Hematopoietic multipotent progenitor cell treated with erythropoietin and hydrocortisone succinate and interleukin-3 and kit ligand, for 15 days (in vitro differentiated cells): Measurements from ENCODE around the gene PLXNB1.

Source experiments
- DNase-seq: peaks from one replicate; pipeline ENCODE4 v3.0.0-alpha.2; 2015; ENCODE audit warnings: low spot score

PLXNB1 gene

GRCh38 chr3:48417529-48418108 is 12.3 kb downstream of the PLXNB1 start:
- no peak for DNase-seq

DNA sequence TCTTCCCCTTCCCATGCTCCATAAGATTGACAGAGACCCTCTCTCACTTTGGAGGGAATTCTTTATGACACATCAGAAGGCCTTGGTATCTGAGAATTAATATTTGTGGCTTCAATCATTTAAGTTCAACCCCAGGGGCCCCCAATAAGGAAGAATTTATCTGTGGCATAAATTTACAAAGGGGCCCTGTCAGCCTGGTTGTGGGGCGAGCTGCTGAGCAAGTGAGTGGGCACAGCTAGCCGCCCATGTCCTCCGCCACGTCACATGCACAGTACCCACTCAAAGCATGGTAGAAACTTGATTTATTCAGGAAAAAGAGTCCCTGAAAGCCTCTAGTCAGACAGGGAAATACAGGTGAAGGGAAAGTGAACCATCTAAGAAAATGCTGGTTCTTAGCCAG is 13.3 kb downstream of the PLXNB1 start:
- no peak for DNase-seq

- DNase-seq: no peak
These were observed 13.8 kb downstream of the PLXNB1 start for GRCh38 chr3:48416091-48416505.

- DNase-seq: no peak
These were observed 14.5 kb downstream of the PLXNB1 start for GRCh38 chr3:48415251-48415953.

DNA sequence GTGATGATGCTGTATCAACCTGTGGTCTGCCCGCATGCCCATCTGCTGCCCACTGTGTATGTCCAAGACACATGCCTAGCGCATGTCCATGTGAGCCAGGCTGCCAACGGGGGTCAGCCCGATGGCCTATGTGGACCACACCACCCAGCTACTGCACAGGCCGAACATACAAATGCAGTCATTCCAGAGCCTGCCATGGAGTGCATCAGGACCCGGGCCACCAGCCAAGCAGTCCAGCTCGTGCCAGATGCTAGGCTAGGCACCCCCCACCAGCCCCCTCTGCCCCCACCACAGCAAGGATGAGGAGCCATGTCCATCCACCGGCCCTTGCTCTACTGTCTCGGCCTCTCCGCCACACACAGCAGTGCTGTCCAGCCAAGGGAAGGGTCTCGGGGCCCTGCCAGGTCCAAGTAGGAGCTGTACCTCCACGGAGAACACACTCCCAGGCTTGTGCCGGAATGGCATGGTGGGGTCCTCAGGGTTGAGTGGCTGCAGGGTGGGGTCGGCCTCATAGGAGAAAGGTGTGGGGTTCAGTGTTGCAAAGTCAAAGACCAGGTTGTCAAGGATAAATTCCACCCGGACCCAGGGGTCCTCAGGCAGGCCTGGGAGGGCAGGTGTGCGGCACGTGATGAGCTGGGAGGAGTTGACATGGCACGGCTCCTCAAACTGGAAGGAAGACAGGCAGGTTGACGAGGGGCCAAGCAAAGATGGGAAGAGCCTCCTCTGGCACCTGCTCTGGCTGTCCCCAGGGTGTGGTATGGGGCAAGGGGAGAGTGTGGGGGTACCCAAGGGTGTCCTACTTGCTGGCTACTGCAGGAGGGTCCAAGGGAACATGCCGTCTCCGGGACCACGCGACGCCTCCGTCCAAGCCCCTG is 15.3 kb downstream of the PLXNB1 start:
- no peak for DNase-seq

- DNase-seq: no peak
These were observed 16.3 kb downstream of the PLXNB1 start for GRCh38 chr3:48413611-48414010.

DNA sequence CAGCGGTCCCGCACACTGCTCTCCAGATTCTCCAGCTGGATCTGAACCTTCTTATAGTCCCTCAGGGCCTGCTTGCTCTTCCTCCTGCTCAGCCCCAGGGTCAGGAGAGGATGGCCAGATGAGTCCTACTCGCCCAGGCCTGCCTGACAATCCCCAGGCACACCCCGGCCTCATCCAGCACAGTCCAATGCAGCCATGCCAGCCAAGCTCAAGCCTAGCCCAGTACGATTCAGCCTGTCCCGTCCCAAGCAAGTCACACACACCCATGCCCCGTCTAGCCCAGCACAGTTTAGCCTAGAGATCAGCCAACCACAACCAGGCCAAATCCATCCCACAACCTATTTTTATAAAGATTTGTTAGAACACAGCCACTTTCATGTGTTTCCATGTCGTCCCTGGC is 16.8 kb downstream of the PLXNB1 start:
- DNase-seq: no peak

GRCh38 chr3:48412375-48413001 is 17.4 kb downstream of the PLXNB1 start:
- DNase-seq: no peak

GRCh38 chr3:48411606-48412374 is 18.1 kb downstream of the PLXNB1 start:
- DNase-seq: no peak

DNA sequence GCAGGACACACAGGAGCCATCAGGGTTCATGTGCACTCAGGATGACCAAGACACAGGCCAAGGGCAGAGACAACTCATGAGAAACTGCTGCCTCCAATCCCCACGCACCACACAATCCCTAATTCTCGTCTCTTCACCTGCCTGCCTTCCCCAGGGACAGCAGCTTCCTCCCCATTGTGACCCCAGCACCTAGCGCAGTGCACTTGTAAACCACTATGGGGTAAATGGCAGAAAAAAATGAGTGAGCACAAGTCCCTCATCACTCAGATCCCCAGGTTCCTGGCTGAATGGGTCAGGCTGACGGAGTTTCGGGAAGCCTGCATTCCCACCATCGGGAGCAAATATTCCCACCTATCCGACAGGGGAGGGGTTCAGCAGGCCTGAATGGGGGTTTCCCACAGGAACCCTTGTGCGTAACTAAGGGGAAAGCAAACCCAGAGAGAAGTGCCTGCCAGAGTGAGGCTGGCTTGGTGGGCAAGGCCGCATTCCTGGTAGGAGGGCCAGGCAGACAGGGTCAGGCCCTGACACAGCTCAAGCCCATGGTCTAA is 18.8 kb downstream of the PLXNB1 start:
- no peak for DNase-seq

- DNase-seq: no peak
These were observed 19.5 kb downstream of the PLXNB1 start for GRCh38 chr3:48410205-48411040.

DNA sequence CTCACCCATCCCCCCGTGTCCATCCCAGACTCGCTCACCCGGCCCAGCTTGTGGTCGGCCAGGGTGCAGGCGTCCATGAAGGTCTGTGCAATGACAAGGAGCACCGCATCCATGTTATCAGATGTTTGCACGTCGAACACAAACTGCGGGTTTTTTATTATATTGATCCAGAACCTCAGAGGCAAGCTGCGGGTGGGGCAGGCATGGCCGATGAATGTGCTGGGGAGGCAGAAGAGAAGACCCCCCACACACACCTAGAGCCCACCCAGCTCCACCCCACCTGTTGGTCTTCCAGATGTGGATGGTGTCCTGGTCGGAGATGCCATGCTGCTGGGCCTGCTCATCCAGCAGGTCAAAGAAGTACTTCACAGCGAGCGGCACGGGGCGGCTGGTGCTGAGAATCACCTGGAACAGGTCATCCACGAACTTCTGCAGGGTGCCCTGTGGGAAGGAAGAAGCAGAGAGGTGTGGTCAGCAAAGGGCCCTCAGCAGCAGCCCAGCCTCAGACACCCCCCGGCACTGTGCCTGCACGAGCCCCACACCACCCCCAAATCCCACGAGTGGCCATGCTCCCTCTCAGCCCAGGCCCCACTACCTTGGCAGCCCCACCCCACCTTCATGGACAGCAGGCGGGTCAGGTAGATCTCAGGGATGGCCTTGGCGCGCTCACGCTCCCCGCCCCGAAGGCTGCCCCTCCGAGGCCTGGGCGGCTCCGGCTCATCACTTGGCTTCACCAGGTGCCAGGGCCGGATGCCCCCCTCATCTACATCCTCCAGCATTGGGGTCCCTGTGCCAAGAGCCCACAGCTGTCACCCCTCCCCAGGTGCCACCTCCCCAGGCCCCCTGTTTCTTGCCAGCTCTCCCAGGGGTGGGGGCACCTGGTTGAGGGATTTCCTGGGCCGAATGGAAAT is 20.3 kb downstream of the PLXNB1 start:
- DNase-seq: no peak

DNA sequence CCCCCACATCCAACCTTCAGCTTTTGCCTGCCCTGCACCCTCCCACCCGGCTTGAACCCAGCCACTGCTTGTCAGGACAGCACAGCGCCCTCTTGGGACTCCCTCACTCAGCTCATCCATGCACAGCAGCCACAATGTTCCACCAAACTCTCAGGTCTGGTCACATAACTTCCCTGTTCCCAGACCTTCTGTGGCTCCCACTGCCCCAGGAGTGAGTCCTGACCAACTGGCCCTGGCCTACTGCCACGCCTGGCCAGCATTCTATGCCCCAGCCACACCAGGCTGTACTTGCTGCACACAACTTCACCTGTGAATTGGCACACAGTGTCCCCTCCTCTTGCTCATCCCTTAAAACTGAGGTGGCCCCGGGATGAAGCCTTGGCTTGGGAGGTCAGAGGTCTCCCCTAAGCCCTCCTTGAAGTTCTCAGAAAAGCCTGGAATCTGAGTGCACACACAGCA is 21.0 kb downstream of the PLXNB1 start:
- no peak for DNase-seq

DNA sequence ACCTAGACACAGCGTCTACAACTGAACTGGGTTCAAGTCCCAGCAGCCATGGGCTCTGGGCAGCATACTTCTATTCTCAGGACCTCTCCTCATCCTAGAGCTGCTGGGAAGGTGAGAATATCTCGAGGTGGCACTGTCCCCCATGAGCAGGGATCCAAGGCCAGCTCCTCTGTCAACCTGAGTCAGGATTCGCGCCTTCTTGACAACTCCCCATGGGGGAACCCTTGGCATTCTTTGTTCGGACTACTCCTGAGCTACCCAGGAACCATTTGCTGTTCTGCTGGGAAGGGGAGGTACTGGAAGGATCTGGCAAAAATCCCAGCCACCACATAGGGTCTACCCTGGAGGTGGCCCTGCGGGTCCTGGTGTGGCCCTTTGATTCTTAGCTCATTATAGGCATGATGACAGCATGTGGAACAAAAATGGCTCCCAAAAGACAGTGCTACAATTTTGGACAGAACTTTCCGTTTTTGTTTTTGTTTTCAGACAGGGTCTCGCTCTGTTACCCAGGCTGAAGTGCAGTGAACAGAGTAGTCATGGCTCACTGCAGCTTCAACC is 22.3 kb downstream of the PLXNB1 start:
- no peak for DNase-seq

- DNase-seq: no peak
These were observed 23.1 kb downstream of the PLXNB1 start for GRCh38 chr3:48406443-48407431.

GRCh38 chr3:48405971-48406370 is 23.9 kb downstream of the PLXNB1 start:
- DNase-seq: no peak

DNA sequence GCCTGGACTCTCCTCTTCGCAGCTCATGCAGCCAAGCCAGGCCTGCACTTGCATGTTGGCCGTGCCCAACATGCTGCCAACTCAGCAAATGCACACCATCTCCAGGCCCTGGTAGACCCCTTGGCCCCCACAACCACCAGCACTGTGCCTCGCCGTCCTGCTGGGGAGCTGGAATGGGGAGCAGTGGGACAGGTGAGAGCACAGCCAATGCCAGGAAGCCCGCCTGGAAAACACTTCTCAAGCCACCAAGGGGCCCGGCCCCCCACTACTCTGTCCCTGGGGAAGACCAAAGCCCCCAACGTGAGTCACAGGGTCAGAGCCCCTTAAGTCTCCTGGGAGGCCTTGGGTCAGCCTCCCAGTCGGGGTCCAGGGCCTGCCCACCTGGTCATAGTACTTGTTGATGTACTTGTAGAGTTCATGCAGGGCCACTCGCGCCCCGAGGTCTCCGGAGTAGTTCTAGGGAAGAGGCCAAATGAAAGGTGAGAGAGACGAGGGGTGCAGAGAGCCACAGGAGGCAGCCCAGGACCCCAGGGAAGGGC is 24.5 kb downstream of the PLXNB1 start:
- DNase-seq: no peak
